SK-N-SH (cell line): Measurements from ENCODE around the gene UBC.

Source experiments
- FOXJ3 ChIP-seq: sonication (generic); formaldehyde crosslinking; IDR thresholded peaks from 2 replicates; pipeline ENCODE4 v1.5.1; 2020; ENCODE audit warnings: mild to moderate bottlenecking, missing genetic modification reagents
- SIN3A ChIP-seq: IDR thresholded peaks from 2 replicates; pipeline ENCODE4 v1.6.1; 2012; ENCODE audit warnings: low read depth, mild to moderate bottlenecking, low read length, moderate library complexity, borderline replicate concordance
- USF1 ChIP-seq: IDR thresholded peaks from 2 replicates; pipeline ENCODE4 v1.4.0; 2012; ENCODE audit warnings: low read depth, borderline replicate concordance
- USF2 ChIP-seq: fragments of 150-350 bp; IDR thresholded peaks from 2 replicates; pipeline ENCODE4 v1.6.1; 2017; ENCODE audit warnings: antibody characterized with exemption, low read length, low read depth, borderline replicate concordance
- TF ChIP-seq, protein P1 (sequence below): fragments of 200-600 bp; sonication (generic); IDR thresholded peaks from 2 replicates; pipeline ENCODE4 v1.6.1; 2017; ENCODE audit warnings: antibody characterized with exemption, mild to moderate bottlenecking, moderate library complexity

DNA sequence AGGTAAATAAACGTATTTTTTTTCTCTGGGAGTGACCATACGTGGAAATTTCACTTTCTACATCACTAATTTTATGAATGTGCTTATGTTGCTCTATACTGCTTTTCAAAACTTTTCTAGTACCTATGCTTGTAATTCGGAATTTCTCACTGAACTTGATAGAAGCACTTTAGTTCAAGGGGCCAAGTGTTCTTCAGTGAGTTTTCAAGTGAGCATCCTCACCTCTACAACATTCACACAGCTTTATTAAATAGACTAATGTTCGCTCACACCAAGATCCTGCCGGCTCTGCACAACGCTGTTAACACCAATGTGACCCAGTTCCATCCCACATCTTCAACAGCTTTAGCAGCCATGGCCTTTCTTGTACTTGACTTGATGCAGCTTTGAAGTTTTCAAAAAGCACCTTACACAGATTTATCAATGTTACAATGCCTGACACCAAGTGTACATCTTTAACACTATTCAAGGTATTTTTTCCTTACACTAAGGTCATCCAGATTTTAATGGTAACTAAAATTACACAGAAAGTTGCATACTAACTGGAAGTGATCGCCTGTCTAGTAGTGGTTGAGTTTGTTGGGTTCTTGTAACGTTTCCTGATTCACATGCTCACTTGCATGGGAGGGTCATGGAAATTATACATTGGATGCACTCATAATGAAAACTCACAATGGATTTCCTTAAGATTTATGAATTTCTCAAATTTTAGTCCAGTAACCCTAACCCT, 4.5 kb downstream of the UBC start:
- no peak for TF ChIP-seq FOXJ3 (CRISPR knock-in tag)
- no peak for TF ChIP-seq SIN3A
- TF ChIP-seq USF2, result no peak
- TF ChIP-seq, protein P1, sequence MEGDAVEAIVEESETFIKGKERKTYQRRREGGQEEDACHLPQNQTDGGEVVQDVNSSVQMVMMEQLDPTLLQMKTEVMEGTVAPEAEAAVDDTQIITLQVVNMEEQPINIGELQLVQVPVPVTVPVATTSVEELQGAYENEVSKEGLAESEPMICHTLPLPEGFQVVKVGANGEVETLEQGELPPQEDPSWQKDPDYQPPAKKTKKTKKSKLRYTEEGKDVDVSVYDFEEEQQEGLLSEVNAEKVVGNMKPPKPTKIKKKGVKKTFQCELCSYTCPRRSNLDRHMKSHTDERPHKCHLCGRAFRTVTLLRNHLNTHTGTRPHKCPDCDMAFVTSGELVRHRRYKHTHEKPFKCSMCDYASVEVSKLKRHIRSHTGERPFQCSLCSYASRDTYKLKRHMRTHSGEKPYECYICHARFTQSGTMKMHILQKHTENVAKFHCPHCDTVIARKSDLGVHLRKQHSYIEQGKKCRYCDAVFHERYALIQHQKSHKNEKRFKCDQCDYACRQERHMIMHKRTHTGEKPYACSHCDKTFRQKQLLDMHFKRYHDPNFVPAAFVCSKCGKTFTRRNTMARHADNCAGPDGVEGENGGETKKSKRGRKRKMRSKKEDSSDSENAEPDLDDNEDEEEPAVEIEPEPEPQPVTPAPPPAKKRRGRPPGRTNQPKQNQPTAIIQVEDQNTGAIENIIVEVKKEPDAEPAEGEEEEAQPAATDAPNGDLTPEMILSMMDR, result no peak
- no peak for TF ChIP-seq USF1
